CD14-positive monocyte (primary cell): Measurements from ENCODE around the gene FUT1. TPM values are rescaled to one million over a fixed set of nuclear protein-coding genes. Genes with fewer than 3 reads are reported as not detected.

Experiments used
- DNase-seq, 3 donors: peaks; one replicate each; pipeline ENCODE4 v3.0.0-alpha.2; 2011 to 2022
- H2AFZ ChIP-seq: 2 replicates; pipeline ENCODE4 v1.6.0; 2012; ENCODE audit warnings: mild to moderate bottlenecking, low read depth, low read length, inconsistent platforms; ENCODE audit not compliant: insufficient read depth, poor library complexity, severe bottlenecking
- H3K27ac ChIP-seq, 2 donors: 1 replicate in 1 of 2; 2 replicates in 1 of 2; pipeline ENCODE4 v1.5.1; 2012 to 2013; ENCODE audit warnings: low read length in 2 of 2, control low read depth in 1 of 2, inconsistent platforms in 1 of 2, low read depth in 1 of 2, mild to moderate bottlenecking in 1 of 2
- H3K27me3 ChIP-seq, 2 donors: one replicate each; pipeline versions ENCODE4 v1.6.0 to v1.6.1; 2011 to 2013; ENCODE audit warnings: low read length in 2 of 2; ENCODE audit not compliant: control insufficient read depth in 2 of 2, insufficient read depth in 2 of 2
- H3K36me3 ChIP-seq, 2 donors: replicated peaks in 1 of 2; 1 replicate in 1 of 2; 2 replicates in 1 of 2; pipeline versions ENCODE4 v1.5.1 to v1.6.1; 2012 to 2013; ENCODE audit warnings: low read length in 2 of 2, control low read depth in 1 of 2, inconsistent platforms in 1 of 2, mild to moderate bottlenecking in 1 of 2; ENCODE audit not compliant: insufficient read depth in 2 of 2, control insufficient read depth in 1 of 2
- H3K4me1 ChIP-seq, 2 donors: 1 replicate in 1 of 2; 2 replicates in 1 of 2; pipeline versions ENCODE4 v1.5.1 to v1.6.1; 2012 to 2013; ENCODE audit warnings: low read length in 2 of 2, control low read depth in 1 of 2, inconsistent platforms in 1 of 2, mild to moderate bottlenecking in 1 of 2, moderate library complexity in 1 of 2; ENCODE audit not compliant: insufficient read depth in 2 of 2, control insufficient read depth in 1 of 2
- H3K4me2 ChIP-seq: replicated peaks from 2 replicates; pipeline ENCODE3; 2012; ENCODE audit warnings: low read length, moderate library complexity, mild to moderate bottlenecking; ENCODE audit not compliant: poor library complexity, severe bottlenecking; ENCODE audit errors: extremely low read depth
- H3K4me3 ChIP-seq, 3 experiments: fragments of 200-600 bp in 1 of 3; sonication (generic) in 1 of 3; replicated peaks in 1 of 3; 1 replicate in 2 of 3; 2 replicates in 1 of 3; pipeline ENCODE4 v1.5.1; 2011 to 2013; ENCODE audit warnings: low read length in 3 of 3, mild to moderate bottlenecking in 3 of 3, control low read depth in 2 of 3, low read depth in 2 of 3, inconsistent platforms in 1 of 3, moderate library complexity in 1 of 3
- H3K79me2 ChIP-seq: 2 replicates; pipeline ENCODE4 v1.6.0; 2012; ENCODE audit warnings: mild to moderate bottlenecking, control low read depth, inconsistent platforms, low read length, moderate library complexity; ENCODE audit not compliant: insufficient read depth
- H3K9ac ChIP-seq: 2 replicates; pipeline ENCODE4 v1.6.0; 2017; ENCODE audit warnings: low read length, mild to moderate bottlenecking; ENCODE audit not compliant: insufficient read depth, poor library complexity, severe bottlenecking
- H3K9me3 ChIP-seq, 2 donors: replicated peaks in 1 of 2; 1 replicate in 1 of 2; 2 replicates in 1 of 2; pipeline versions ENCODE4 v1.5.1 to v1.6.1; 2012 to 2013; ENCODE audit warnings: low read length in 2 of 2, control low read depth in 1 of 2; ENCODE audit not compliant: control insufficient read depth in 1 of 2, insufficient read depth in 1 of 2
- H4K20me1 ChIP-seq: 2 replicates; pipeline ENCODE4 v1.6.0; 2012; ENCODE audit warnings: mild to moderate bottlenecking, low read length, control low read depth, moderate library complexity; ENCODE audit not compliant: insufficient read depth
- H3K27ac Mint-ChIP-seq, 7 donors: one replicate each; pipeline ENCODE4 v1.8.0; 2020; ENCODE audit warnings: mild to moderate bottlenecking in 7 of 7, mixed read lengths in 7 of 7, moderate library complexity in 6 of 7, inconsistent platforms in 2 of 7
- H3K27me3 Mint-ChIP-seq, 3 donors: one replicate each; pipeline ENCODE4 v1.8.0; 2021 to 2022; ENCODE audit warnings: low read depth in 3 of 3, mild to moderate bottlenecking in 3 of 3, mixed read lengths in 3 of 3, moderate library complexity in 3 of 3, inconsistent platforms in 1 of 3
- H3K36me3 Mint-ChIP-seq, 2 donors: one replicate each; pipeline ENCODE4 v1.8.0; 2020; ENCODE audit warnings: mixed read lengths in 2 of 2, inconsistent platforms in 1 of 2, mild to moderate bottlenecking in 1 of 2
- H3K4me1 Mint-ChIP-seq: one replicate; pipeline ENCODE4 v1.8.0; 2020; ENCODE audit warnings: mild to moderate bottlenecking, mixed read lengths
- H3K4me3 Mint-ChIP-seq, 2 donors: one replicate each; pipeline ENCODE4 v1.8.0; 2020; ENCODE audit warnings: mild to moderate bottlenecking in 2 of 2, mixed read lengths in 2 of 2, moderate library complexity in 1 of 2
- H3K9me3 Mint-ChIP-seq, 7 donors: one replicate each; pipeline ENCODE4 v1.8.0; 2020 to 2022; ENCODE audit warnings: mixed read lengths in 7 of 7, mild to moderate bottlenecking in 6 of 7, moderate library complexity in 6 of 7, inconsistent platforms in 2 of 7
- CTCF ChIP-seq: fragments of 200-600 bp; IDR thresholded peaks from one replicate; pipeline ENCODE4 v1.8.0; 2022; ENCODE audit warnings: antibody characterized with exemption, mild to moderate bottlenecking
- WGBS: methylation state at CpG from one replicate; pipeline ENCODE4 v1.1.5; 2013; ENCODE audit warnings: missing lambda C conversion rate; ENCODE audit not compliant: insufficient coverage; 5-methylcytosine and 5-hydroxymethylcytosine counted together
- intact Hi-C, 2 donors: fragments of 100-400 bp; cut with micrococcal nuclease; formaldehyde crosslinking; loops; one replicate each; pipeline versions ENCODE4 v1.15.0 to v1.15.1; 2023
- polyA plus RNA-seq, 3 donors: library from polyadenylated mRNA; depleted of rRNA in 1 of 3; unstranded in 2 of 3; stranded (reverse) in 1 of 3; fragments of 300-500 nt in 2 of 3; fragments of >200 nt in 1 of 3; fragmentation: Illumina TruSeq in 2 of 3; gene quantifications; 1 replicate in 2 of 3; 2 replicates in 1 of 3; pipeline ENCODE4 v1.2.3, GENCODE V29; 2012 to 2021

The FUT1 gene
- polyA plus RNA-seq, 3 donors, result 0.03 TPM; not detected in 2

- Mint-ChIP-seq H3K4me1 (peaks cover 16% of the 10 kb centered on the region), H3K4me3 (peak overlapping the region; percentile 60 to 76), H3K27me3 (peaks cover 31 to 52% (median 36%) of the 10 kb centered on the region in 3 donors), H3K27ac (peak overlapping the region in 2 of 7 donors; percentile 50 to 85), H3K36me3 (no peaks in the 10 kb centered on the region), H3K9me3 (peaks cover 2 to 22% (median 10%) of the 10 kb centered on the region in 7 donors)
- H3K36me3 ChIP-seq, result no peaks in the 10 kb centered on the region
- H3K4me2 ChIP-seq, result peak overlapping the region; percentile 74
- peaks cover 6 to 10% of the 10 kb centered on the region in 2 donors for H3K9me3 ChIP-seq
- 2% methylated on average over 91 of the region's 96 CpGs for WGBS
- H3K4me1 ChIP-seq, result peaks cover 13 to 27% of the 10 kb centered on the region in 2 donors
- no peaks in the 10 kb centered on the region for H3K79me2 ChIP-seq
- H2AFZ ChIP-seq, result peak overlapping the region; percentile 63
- H3K27me3 ChIP-seq, result peaks cover 14 to 24% of the 10 kb centered on the region in 2 donors
- peak; percentile 53 for TF ChIP-seq CTCF
- peak; percentile 50 to 77 (median 60) for DNase-seq
- H3K9ac ChIP-seq, result peak overlapping the region; percentile 15
- H3K4me3 ChIP-seq, result peak overlapping the region in 1 of 3 experiments; percentile 61
- no peaks in the 10 kb centered on the region for H4K20me1 ChIP-seq
- no peak overlapping the region for H3K27ac ChIP-seq
- intact Hi-C loops, result no loop called here
Observed at GRCh38 chr19:48738557-48739403, 13.7 kb downstream of the FUT1 start.

- H4K20me1 ChIP-seq, result no peaks in the 10 kb centered on the region
- WGBS, result 77% methylated on average over 14 of the region's 22 CpGs
- peaks cover 14 to 24% of the 10 kb centered on the region in 2 donors for H3K27me3 ChIP-seq
- H3K36me3 ChIP-seq, result no peaks in the 10 kb centered on the region
- Mint-ChIP-seq H3K4me1 (peaks cover 16% of the 10 kb centered on the region), H3K9me3 (peaks cover 2 to 22% (median 11%) of the 10 kb centered on the region in 7 donors), H3K27me3 (peaks cover 26 to 48% (median 36%) of the 10 kb centered on the region in 3 donors), H3K27ac (peak overlapping the region in 1 of 7 donors; percentile 54), H3K4me3 (no peak overlapping the region), H3K36me3 (no peaks in the 10 kb centered on the region)
- no peak overlapping the region for H3K27ac ChIP-seq
- no peak overlapping the region for H3K4me2 ChIP-seq
- no peak for DNase-seq
- TF ChIP-seq CTCF, result no peak
- H3K9ac ChIP-seq, result no peak overlapping the region
- H3K79me2 ChIP-seq, result no peaks in the 10 kb centered on the region
- H3K9me3 ChIP-seq, result peaks cover 6 to 10% of the 10 kb centered on the region in 2 donors
- intact Hi-C loops, result no loop called here
- peaks cover 13 to 27% of the 10 kb centered on the region in 2 donors for H3K4me1 ChIP-seq
- no peak overlapping the region for H3K4me3 ChIP-seq
- H2AFZ ChIP-seq, result no peak overlapping the region
Observed at GRCh38 chr19:48737360-48737998, 15.0 kb downstream of the FUT1 start.
